Ovary (tissue), 9 donors: ENCODE results near the gene GLTP. TPM values are rescaled to one million over a fixed set of nuclear protein-coding genes. Genes with fewer than 3 reads are reported as not detected.

Experiments used
- DNase-seq, 5 donors: peaks; one replicate each; pipeline ENCODE4 v3.0.0-alpha.2; 2019 to 2020
- H3K27ac ChIP-seq, 2 donors: fragments of 200-600 bp; one replicate each; pipeline versions ENCODE4 v1.5.1 to v1.8.0; 2019 to 2022
- H3K27me3 ChIP-seq: fragments of 200-600 bp; one replicate; pipeline ENCODE4 v1.8.0; 2022
- H3K36me3 ChIP-seq: fragments of 200-600 bp; sonication (generic); one replicate; pipeline ENCODE4 v1.5.1; 2019
- H3K4me1 ChIP-seq: one replicate; pipeline ENCODE4 v1.8.1; 2013; ENCODE audit warnings: mild to moderate bottlenecking, moderate library complexity; ENCODE audit not compliant: insufficient read depth
- H3K4me3 ChIP-seq: fragments of 200-600 bp; sonication (generic); one replicate; pipeline ENCODE4 v1.5.1; 2017
- H3K9me3 ChIP-seq, 2 donors: fragments of 200-600 bp in 1 of 2; sonication (generic) in 1 of 2; one replicate each; pipeline versions ENCODE4 v1.5.1 to v1.8.1; 2013 to 2019; ENCODE audit warnings: mild to moderate bottlenecking in 1 of 2, moderate library complexity in 1 of 2
- EP300 ChIP-seq: sonication (generic); formaldehyde crosslinking; IDR thresholded peaks from one replicate; pipeline ENCODE4 v1.6.1; 2017; ENCODE audit warnings: antibody characterized with exemption
- POLR2A ChIP-seq: fragments of 450-650 bp; IDR thresholded peaks from one replicate; pipeline ENCODE4 v1.6.1; 2017; ENCODE audit warnings: antibody characterized with exemption, mild to moderate bottlenecking, moderate library complexity
- WGBS, 3 donors: extraction: QIAGEN DNeasy Blood & Tissue Kit in 1 of 3; methylation state at CpG; one replicate each; pipeline versions ENCODE4 v1.1.5 to v1.1.7; 2013 to 2017; 5-methylcytosine and 5-hydroxymethylcytosine counted together
- intact Hi-C, 4 donors: fragments of 100-400 bp; cut with DNase I; formaldehyde crosslinking; loops; one replicate each; pipeline versions ENCODE4 v1.11.0 to v1.15.1; 2022 to 2023
- polyA plus RNA-seq, 2 donors: library from polyadenylated mRNA; stranded (reverse); fragments of 200-250 nt in 1 of 2; fragments of 350-450 nt in 1 of 2; fragmentation: Illumina TruSeq in 1 of 2; extraction: RNeasy Lipid Tissue Mini Kit (QIAGEN cat#74804) in 1 of 2; gene quantifications; one replicate each; pipeline ENCODE4 v1.2.3, GENCODE V29; 2013 to 2014
- total RNA-seq, 7 donors: library from RNA; depleted of rRNA in 2 of 7; stranded (reverse); fragments of >200 nt in 2 of 7; fragmentation: NEBNext Ultra II Directional in 3 of 7; extraction: Animal tissue kit (Norgen Biotek cat#: 25700) in 3 of 7; gene quantifications; one replicate each; pipeline versions ENCODE4 v1.1.0 to v1.2.4, GENCODE V29; 2016 to 2023
- TF ChIP-seq, protein P1 (sequence below), 3 donors: fragments of 450-650 bp in 2 of 3; fragments of 200-600 bp in 1 of 3; IDR thresholded peaks; one replicate each; pipeline versions ENCODE4 v1.5.1 to v1.8.0; 2016 to 2022; ENCODE audit warnings: antibody characterized with exemption in 3 of 3, mild to moderate bottlenecking in 1 of 3
- donor health status: DM: no; HTN: no; CAD: no; lungs with moderate emphysema.
- donor health status: DM: no; HTN: no; CAD: no.
- donor health status: Bipolar disorder and iron deficiency.
- donor health status: DM: yes; HTN: yes; CAD: no.
- donor health status: DM: no; HTN: no; CAD: no.
- donor health status: DM: yes; HTN: yes; CAD: no.

GLTP gene
- total and polyA plus RNA-seq, 9 donors: 15.5 to 37.2 (median 26.3) TPM

- DNase-seq: no peak
- Histone ChIP-seq H3K4me1 (no peaks in the 10 kb centered on the region), H3K4me3 (no peak overlapping the region), H3K9me3 (no peaks in the 10 kb centered on the region), H3K36me3 (no peaks in the 10 kb centered on the region), H3K27me3 (no peaks in the 10 kb centered on the region), H3K27ac (no peak overlapping the region)
- no peak for TF ChIP-seq EP300
- TF ChIP-seq, protein P1, sequence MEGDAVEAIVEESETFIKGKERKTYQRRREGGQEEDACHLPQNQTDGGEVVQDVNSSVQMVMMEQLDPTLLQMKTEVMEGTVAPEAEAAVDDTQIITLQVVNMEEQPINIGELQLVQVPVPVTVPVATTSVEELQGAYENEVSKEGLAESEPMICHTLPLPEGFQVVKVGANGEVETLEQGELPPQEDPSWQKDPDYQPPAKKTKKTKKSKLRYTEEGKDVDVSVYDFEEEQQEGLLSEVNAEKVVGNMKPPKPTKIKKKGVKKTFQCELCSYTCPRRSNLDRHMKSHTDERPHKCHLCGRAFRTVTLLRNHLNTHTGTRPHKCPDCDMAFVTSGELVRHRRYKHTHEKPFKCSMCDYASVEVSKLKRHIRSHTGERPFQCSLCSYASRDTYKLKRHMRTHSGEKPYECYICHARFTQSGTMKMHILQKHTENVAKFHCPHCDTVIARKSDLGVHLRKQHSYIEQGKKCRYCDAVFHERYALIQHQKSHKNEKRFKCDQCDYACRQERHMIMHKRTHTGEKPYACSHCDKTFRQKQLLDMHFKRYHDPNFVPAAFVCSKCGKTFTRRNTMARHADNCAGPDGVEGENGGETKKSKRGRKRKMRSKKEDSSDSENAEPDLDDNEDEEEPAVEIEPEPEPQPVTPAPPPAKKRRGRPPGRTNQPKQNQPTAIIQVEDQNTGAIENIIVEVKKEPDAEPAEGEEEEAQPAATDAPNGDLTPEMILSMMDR (IDR thresholded peaks at IDR 0.05): no peak
- TF ChIP-seq POLR2A: no peak
- 62 to 67% (median 67%) methylated on average over 12 of the region's 12 CpGs for WGBS, 3 donors
- intact Hi-C loops: no loop called here
These were observed 8.1 kb upstream of the GLTP start for GRCh38 chr12:109888179-109889020.

DNA sequence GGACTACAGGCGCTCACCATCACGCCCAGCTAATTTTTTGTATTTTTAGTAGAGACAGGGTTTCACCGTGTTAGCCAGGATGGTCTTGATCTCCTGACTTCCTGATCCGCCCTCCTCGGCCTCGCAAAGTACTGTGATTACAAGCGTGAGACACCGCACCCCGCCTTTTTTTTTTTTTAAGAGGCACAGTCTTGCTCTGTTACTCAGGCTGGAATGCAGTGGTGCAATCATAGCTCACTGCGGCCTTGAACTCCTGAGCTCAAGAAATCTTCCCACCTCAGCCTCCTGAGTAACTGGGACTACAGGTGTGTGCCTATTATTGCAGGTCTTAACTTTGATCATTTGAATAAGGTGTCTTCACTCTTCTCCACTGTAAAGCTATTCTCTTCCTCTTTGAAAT lies 5.3 kb upstream of the GLTP start:
- H3K27me3 ChIP-seq: no peaks in the 10 kb centered on the region
- intact Hi-C loops: no loop called here
- 56 to 62% (median 56%) methylated on average over 10 of the region's 10 CpGs for WGBS, 3 donors
- no peaks in the 10 kb centered on the region for H3K9me3 ChIP-seq
- H3K27ac ChIP-seq: no peak overlapping the region
- H3K4me3 ChIP-seq: no peak overlapping the region
- TF ChIP-seq, protein P1 (IDR thresholded peaks at IDR 0.05): no peak
- TF ChIP-seq POLR2A: no peak
- TF ChIP-seq EP300: no peak
- no peak for DNase-seq
- no peaks in the 10 kb centered on the region for H3K36me3 ChIP-seq
- peaks cover 3% of the 10 kb centered on the region for H3K4me1 ChIP-seq

GRCh38 chr12:109883461-109883860 lies 3.1 kb upstream of the GLTP start:
- intact Hi-C loops: loop anchor here in 1 of 4 donors (5.0 kb wide), 1 partner anchor 76 kb away; no protein-coding TSS in a partner anchor
- H3K9me3 ChIP-seq: no peaks in the 10 kb centered on the region
- 64 to 74% (median 71%) methylated on average over 4 of the region's 4 CpGs for WGBS, 3 donors

GRCh38 chr12:109881752-109882151 lies 1.4 kb upstream of the GLTP start:
- 82 to 87% (median 84%) methylated on average over 2 of the region's 2 CpGs for WGBS, 3 donors
- Histone ChIP-seq H3K36me3 (no peaks in the 10 kb centered on the region), H3K27me3 (no peaks in the 10 kb centered on the region), H3K4me3 (no peak overlapping the region), H3K9me3 (no peaks in the 10 kb centered on the region), H3K4me1 (peaks cover 4% of the 10 kb centered on the region), H3K27ac (no peak overlapping the region)
- no peak for DNase-seq
- intact Hi-C loops: loop anchor here in 1 of 4 donors (5.0 kb wide), 1 partner anchor 74 kb away; no protein-coding TSS in a partner anchor
- TF ChIP-seq POLR2A (no peak), EP300 (no peak)
- TF ChIP-seq, protein P1 (IDR thresholded peaks at IDR 0.05): no peak

More at GRCh38 chr12:109883461-109883860, 3.1 kb upstream of the GLTP start:
- no peaks in the 10 kb centered on the region for H3K27me3 ChIP-seq
- H3K36me3 ChIP-seq: no peaks in the 10 kb centered on the region
- DNase-seq: no peak
- no peak overlapping the region for H3K4me3 ChIP-seq
- TF ChIP-seq EP300 (no peak), POLR2A (no peak)
- TF ChIP-seq, protein P1 (IDR thresholded peaks at IDR 0.05): no peak
- no peak overlapping the region for H3K27ac ChIP-seq
- peaks cover 4% of the 10 kb centered on the region for H3K4me1 ChIP-seq
